ENCODE measurements around the gene MEAF6.

DNA sequence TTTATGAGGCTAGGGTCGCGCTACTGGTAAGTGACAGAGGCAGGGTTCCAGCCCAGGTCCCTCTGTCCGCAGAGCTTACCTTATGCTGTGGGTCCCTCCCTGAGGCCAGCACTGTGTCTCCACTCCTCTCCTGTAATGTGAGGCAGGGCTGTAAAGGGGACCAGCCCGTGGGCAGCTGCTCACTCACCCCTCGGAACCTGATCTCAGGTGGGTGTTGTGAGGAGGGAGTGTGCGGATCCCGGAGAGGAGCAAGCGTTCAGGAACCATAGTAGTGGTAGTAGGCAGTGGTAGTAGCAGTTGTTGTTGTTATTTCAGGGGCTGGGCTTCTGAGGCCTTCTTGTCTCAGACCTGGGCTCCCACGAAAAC, 38.5 kb downstream of the MEAF6 start:
- TF ChIP-seq, protein P1, sequence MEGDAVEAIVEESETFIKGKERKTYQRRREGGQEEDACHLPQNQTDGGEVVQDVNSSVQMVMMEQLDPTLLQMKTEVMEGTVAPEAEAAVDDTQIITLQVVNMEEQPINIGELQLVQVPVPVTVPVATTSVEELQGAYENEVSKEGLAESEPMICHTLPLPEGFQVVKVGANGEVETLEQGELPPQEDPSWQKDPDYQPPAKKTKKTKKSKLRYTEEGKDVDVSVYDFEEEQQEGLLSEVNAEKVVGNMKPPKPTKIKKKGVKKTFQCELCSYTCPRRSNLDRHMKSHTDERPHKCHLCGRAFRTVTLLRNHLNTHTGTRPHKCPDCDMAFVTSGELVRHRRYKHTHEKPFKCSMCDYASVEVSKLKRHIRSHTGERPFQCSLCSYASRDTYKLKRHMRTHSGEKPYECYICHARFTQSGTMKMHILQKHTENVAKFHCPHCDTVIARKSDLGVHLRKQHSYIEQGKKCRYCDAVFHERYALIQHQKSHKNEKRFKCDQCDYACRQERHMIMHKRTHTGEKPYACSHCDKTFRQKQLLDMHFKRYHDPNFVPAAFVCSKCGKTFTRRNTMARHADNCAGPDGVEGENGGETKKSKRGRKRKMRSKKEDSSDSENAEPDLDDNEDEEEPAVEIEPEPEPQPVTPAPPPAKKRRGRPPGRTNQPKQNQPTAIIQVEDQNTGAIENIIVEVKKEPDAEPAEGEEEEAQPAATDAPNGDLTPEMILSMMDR (IDR thresholded peaks at IDR 0.05; ENCODE audit: control extremely low read depth in 1 of 3, insufficient read depth in 1 of 3, low read depth in 1 of 3, low read length in 3 of 3): no peak
- TF ChIP-seq KDM4A (IDR thresholded peaks at IDR 0.05; ENCODE audit: low read depth, low read length, severe bottlenecking): no peak
- no peak for TF ChIP-seq SIX5 (IDR thresholded peaks at IDR 0.05; ENCODE audit: low read depth, low read length)
- TF ChIP-seq EGR1 (IDR thresholded peaks at IDR 0.05; ENCODE audit: borderline replicate concordance, low read depth, low read length): no peak
- TF ChIP-seq HDAC2 (IDR thresholded peaks at IDR 0.05; ENCODE audit: borderline replicate concordance in 1 of 2, low read depth in 2 of 2, low read length in 2 of 2): no peak
- no peak for TF ChIP-seq ZNF274 (IDR thresholded peaks at IDR 0.05; ENCODE audit: borderline replicate concordance, extremely low read depth, low read length)
- no peak for TF ChIP-seq YY1 (IDR thresholded peaks at IDR 0.05; ENCODE audit: low read depth, low read length)
- TF ChIP-seq, protein P2, sequence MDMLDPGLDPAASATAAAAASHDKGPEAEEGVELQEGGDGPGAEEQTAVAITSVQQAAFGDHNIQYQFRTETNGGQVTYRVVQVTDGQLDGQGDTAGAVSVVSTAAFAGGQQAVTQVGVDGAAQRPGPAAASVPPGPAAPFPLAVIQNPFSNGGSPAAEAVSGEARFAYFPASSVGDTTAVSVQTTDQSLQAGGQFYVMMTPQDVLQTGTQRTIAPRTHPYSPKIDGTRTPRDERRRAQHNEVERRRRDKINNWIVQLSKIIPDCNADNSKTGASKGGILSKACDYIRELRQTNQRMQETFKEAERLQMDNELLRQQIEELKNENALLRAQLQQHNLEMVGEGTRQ (IDR thresholded peaks at IDR 0.05; ENCODE audit: low read length): no peak
